Aorta (tissue), 5 donors: Measurements from ENCODE around the gene C12orf57. TPM values are rescaled to one million over a fixed set of nuclear protein-coding genes. Genes with fewer than 3 reads are reported as not detected.

ENCODE experiments used
- ATAC-seq: fragments of 200-7000 bp; cut with Tn5 transposase; one replicate; pipeline ENCODE4 v1.9.1; 2022; ENCODE audit warnings: moderate library complexity; ENCODE audit not compliant: low FRiP score
- DNase-seq, 2 donors: peaks; one replicate each; pipeline ENCODE4 v3.0.0-alpha.2; 2020
- H3K27ac ChIP-seq, 2 donors: one replicate each; pipeline ENCODE4 v1.5.1; 2013; ENCODE audit warnings: low read length in 2 of 2, mild to moderate bottlenecking in 2 of 2, moderate library complexity in 2 of 2, control low read depth in 1 of 2, inconsistent platforms in 1 of 2, low read depth in 1 of 2
- H3K27me3 ChIP-seq, 2 donors: one replicate each; pipeline ENCODE4 v1.6.1; 2013; ENCODE audit warnings: control low read depth in 1 of 2, low read length in 1 of 2, mild to moderate bottlenecking in 1 of 2, moderate library complexity in 1 of 2; ENCODE audit not compliant: insufficient read depth in 2 of 2, control insufficient read depth in 1 of 2
- H3K36me3 ChIP-seq, 2 donors: one replicate each; pipeline ENCODE4 v1.6.1; 2013; ENCODE audit warnings: control low read depth in 1 of 2, low read length in 1 of 2, mild to moderate bottlenecking in 1 of 2; ENCODE audit not compliant: insufficient read depth in 2 of 2, control insufficient read depth in 1 of 2
- H3K4me1 ChIP-seq, 2 donors: one replicate each; pipeline ENCODE4 v1.6.1; 2013; ENCODE audit warnings: low read length in 2 of 2, control low read depth in 1 of 2, mild to moderate bottlenecking in 1 of 2, moderate library complexity in 1 of 2; ENCODE audit not compliant: insufficient read depth in 2 of 2, control insufficient read depth in 1 of 2
- H3K4me3 ChIP-seq, 2 donors: one replicate each; pipeline ENCODE4 v1.5.1; 2013; ENCODE audit warnings: low read length in 2 of 2, control low read depth in 1 of 2, mild to moderate bottlenecking in 1 of 2
- H3K9me3 ChIP-seq: one replicate; pipeline ENCODE4 v1.6.1; 2013; ENCODE audit warnings: mild to moderate bottlenecking, low read length; ENCODE audit not compliant: control insufficient read depth
- WGBS, 2 donors: extraction: QIAGEN DNeasy Blood & Tissue Kit; methylation state at CpG; one replicate each; pipeline ENCODE4 v1.1.7; 2013; 5-methylcytosine and 5-hydroxymethylcytosine counted together
- intact Hi-C, 2 donors: fragments of 100-400 bp; cut with DNase I; formaldehyde crosslinking; loops; one replicate each; pipeline versions ENCODE4 v1.14.2 to v1.15.0; 2022
- polyA plus RNA-seq, 2 donors: library from polyadenylated mRNA; stranded (reverse); fragments of 200-250 nt; gene quantifications; one replicate each; pipeline ENCODE4 v1.2.3, GENCODE V29; 2013
- total RNA-seq, 2 donors: library from RNA; stranded (reverse); fragmentation: NEBNext Ultra II Directional; extraction: Animal tissue kit (Norgen Biotek cat#: 25700); gene quantifications; one replicate each; pipeline ENCODE4 v1.2.1, GENCODE V29; 2021
- donor health status: healthy with polysubstance abuse.
- donor health status: Bipolar disorder and iron deficiency.
- donor health status: DM: no; HTN: no; CAD: no.
- donor health status: DM: no; HTN: no; CAD: no.
- donor health status: DM: yes; HTN: yes; CAD: no.

The C12orf57 gene
- total and polyA plus RNA-seq, 4 donors, result 197 to 1,017 (median 541) TPM

GRCh38 chr12:6915789-6916285 is 28.0 kb upstream of the C12orf57 start:
- H3K9me3 ChIP-seq, result no peaks in the 10 kb centered on the region
- no peaks in the 10 kb centered on the region for H3K27me3 ChIP-seq
- 81 to 82% methylated on average over 14 of the region's 14 CpGs for WGBS, 2 donors
- DNase-seq (peak; percentile 61 to 73), ATAC-seq (no peak)
- H3K4me3 ChIP-seq, result no peak overlapping the region
- H3K27ac ChIP-seq, result no peak overlapping the region
- no peaks in the 10 kb centered on the region for H3K4me1 ChIP-seq
- no peaks in the 10 kb centered on the region for H3K36me3 ChIP-seq
- intact Hi-C loops, result loop anchor here in 1 of 2 donors (2.0 kb wide), 1 partner anchor 43 kb away; the partner anchor contains the start of gene SPSB2

DNA sequence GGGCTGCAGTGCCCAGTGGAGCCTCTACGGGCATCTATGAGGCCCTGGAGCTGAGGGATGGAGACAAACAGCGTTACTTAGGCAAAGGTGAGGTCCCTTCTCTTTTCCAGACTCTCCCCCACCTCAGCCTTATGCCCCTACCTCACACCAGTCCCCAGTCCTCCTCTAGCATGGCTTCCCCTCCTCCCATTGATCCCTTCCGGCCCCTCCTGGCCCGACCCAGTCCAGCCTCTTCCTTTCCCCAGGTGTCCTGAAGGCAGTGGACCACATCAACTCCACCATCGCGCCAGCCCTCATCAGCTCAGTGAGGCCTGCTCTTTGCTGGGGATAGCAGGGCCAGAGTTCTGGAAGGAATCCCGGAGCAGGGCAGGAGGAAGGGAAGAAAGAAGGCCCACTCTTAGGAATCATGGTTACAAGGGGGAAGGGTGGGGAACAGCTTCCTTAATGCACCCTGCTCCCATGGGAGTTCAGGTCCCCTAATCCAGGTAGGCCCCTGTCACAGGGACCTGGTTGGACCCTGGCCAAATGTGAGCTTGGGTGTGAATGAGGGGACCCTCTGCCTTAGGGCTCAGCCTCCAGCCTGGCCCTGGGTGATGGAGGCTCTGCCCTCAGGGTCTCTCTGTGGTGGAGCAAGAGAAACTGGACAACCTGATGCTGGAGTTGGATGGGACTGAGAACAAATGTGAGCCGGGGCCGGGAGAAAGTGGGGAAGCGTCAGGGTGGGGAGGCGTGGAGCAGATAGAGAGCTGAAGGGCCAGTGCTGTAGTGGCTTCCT is 27.2 kb upstream of the C12orf57 start:
- H3K36me3 ChIP-seq, result no peaks in the 10 kb centered on the region
- H3K4me1 ChIP-seq, result no peaks in the 10 kb centered on the region
- no peak overlapping the region for H3K27ac ChIP-seq
- ATAC-seq (no peak), DNase-seq (peak; percentile 30 to 67)
- 86 to 93% methylated on average over 11 of the region's 11 CpGs for WGBS, 2 donors
- intact Hi-C loops, result no loop called here
- no peaks in the 10 kb centered on the region for H3K9me3 ChIP-seq
- no peak overlapping the region for H3K4me3 ChIP-seq
- no peaks in the 10 kb centered on the region for H3K27me3 ChIP-seq

- no peak for ATAC-seq
- DNase-seq, result peak; percentile 42 to 53
Observed at GRCh38 chr12:6917491-6918231, 26.2 kb upstream of the C12orf57 start.

GRCh38 chr12:6919588-6919987 is 24.2 kb upstream of the C12orf57 start:
- Histone ChIP-seq H3K4me3 (no peak overlapping the region), H3K9me3 (no peaks in the 10 kb centered on the region), H3K4me1 (no peaks in the 10 kb centered on the region), H3K36me3 (no peaks in the 10 kb centered on the region), H3K27ac (no peak overlapping the region), H3K27me3 (no peaks in the 10 kb centered on the region)
- intact Hi-C loops, result no loop called here
- peak; percentile 27 to 31 for DNase-seq
- ATAC-seq, result no peak
- WGBS, 2 donors, result 70 to 71% methylated on average over 7 of the region's 7 CpGs

More at GRCh38 chr12:6917491-6918231, 26.2 kb upstream of the C12orf57 start:
- Histone ChIP-seq H3K27me3 (no peaks in the 10 kb centered on the region), H3K36me3 (no peaks in the 10 kb centered on the region), H3K9me3 (no peaks in the 10 kb centered on the region), H3K27ac (no peak overlapping the region), H3K4me3 (no peak overlapping the region), H3K4me1 (no peaks in the 10 kb centered on the region)
- intact Hi-C loops, result no loop called here
- WGBS, 2 donors, result 74 to 82% methylated on average over 14 of the region's 14 CpGs

- Histone ChIP-seq H3K4me3 (no peak overlapping the region), H3K27me3 (no peaks in the 10 kb centered on the region), H3K27ac (no peak overlapping the region), H3K36me3 (no peaks in the 10 kb centered on the region), H3K4me1 (no peaks in the 10 kb centered on the region), H3K9me3 (no peaks in the 10 kb centered on the region)
- WGBS, 2 donors, result 77 to 80% methylated on average over 7 of the region's 7 CpGs
- ATAC-seq (no peak), DNase-seq (peak; percentile 18 to 52)
- intact Hi-C loops, result no loop called here
Observed at GRCh38 chr12:6921539-6921938, 22.3 kb upstream of the C12orf57 start.

DNA sequence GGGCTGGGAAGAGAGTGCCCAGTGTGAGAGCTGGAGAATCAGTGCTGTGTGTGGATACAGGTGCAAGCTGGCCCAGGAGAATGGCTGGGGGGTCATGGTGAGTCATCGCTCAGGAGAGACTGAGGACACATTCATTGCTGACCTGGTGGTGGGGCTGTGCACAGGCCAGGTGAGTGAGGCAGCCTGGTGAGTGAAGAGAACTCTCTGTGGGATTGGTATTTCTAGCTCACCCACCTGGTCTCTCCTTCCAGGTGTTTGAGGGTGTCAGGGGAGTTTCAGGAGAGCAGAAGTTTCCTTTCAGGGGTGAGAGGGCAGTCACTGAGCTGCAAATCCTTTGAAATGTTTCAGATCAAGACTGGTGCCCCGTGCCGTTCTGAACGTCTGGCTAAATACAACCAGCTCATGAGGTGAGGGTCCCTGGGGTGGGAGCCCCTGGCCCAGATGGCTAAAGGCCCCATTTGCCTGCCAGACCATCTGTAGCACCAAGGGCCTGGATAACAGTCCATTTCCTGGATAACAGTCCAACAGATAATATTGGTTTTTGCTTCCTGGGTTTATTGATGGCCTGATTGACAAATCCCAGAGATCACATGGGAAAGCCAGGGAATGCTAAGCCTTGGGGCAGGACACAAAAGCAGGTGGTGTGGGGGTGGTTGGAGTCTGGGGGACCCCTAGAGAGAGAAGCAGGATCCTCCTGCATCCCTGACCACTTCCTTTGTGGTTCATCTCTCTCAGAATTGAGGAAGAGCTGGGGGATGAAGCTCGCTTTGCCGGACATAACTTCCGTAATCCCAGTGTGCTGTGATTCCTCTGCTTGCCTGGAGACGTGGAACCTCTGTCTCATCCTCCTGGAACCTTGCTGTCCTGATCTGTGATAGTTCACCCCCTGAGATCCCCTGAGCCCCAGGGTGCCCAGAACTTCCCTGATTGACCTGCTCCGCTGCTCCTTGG is 21.6 kb upstream of the C12orf57 start:
- H3K36me3 ChIP-seq, result no peaks in the 10 kb centered on the region
- 74% methylated on average over 9 of the region's 9 CpGs for WGBS, 2 donors
- intact Hi-C loops, result no loop called here
- H3K27ac ChIP-seq, result no peak overlapping the region
- H3K27me3 ChIP-seq, result no peaks in the 10 kb centered on the region
- DNase-seq (peak; percentile 48 to 71), ATAC-seq (no peak)
- H3K9me3 ChIP-seq, result no peaks in the 10 kb centered on the region
- no peaks in the 10 kb centered on the region for H3K4me1 ChIP-seq
- H3K4me3 ChIP-seq, result no peak overlapping the region

DNA sequence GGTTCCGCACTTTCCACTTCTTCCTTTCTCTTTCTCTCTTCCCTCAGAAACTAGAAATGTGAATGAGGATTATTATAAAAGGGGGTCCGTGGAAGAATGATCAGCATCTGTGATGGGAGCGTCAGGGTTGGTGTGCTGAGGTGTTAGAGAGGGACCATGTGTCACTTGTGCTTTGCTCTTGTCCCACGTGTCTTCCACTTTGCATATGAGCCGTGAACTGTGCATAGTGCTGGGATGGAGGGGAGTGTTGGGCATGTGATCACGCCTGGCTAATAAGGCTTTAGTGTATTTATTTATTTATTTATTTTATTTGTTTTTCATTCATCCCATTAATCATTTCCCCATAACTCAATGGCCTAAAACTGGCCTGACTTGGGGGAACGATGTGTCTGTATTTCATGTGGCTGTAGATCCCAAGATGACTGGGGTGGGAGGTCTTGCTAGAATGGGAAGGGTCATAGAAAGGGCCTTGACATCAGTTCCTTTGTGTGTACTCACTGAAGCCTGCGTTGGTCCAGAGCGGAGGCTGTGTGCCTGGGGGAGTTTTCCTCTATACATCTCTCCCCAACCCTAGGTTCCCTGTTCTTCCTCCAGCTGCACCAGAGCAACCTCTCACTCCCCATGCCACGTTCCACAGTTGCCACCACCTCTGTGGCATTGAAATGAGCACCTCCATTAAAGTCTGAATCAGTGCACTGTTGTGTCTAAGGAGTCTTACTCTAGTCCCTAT is 20.7 kb upstream of the C12orf57 start:
- Histone ChIP-seq H3K27ac (no peak overlapping the region), H3K36me3 (no peaks in the 10 kb centered on the region), H3K4me1 (no peaks in the 10 kb centered on the region), H3K27me3 (no peaks in the 10 kb centered on the region), H3K4me3 (no peak overlapping the region), H3K9me3 (no peaks in the 10 kb centered on the region)
- ATAC-seq (no peak), DNase-seq (peak; percentile 27 to 39)
- intact Hi-C loops, result no loop called here
- 73 to 75% methylated on average over 10 of the region's 10 CpGs for WGBS, 2 donors

DNA sequence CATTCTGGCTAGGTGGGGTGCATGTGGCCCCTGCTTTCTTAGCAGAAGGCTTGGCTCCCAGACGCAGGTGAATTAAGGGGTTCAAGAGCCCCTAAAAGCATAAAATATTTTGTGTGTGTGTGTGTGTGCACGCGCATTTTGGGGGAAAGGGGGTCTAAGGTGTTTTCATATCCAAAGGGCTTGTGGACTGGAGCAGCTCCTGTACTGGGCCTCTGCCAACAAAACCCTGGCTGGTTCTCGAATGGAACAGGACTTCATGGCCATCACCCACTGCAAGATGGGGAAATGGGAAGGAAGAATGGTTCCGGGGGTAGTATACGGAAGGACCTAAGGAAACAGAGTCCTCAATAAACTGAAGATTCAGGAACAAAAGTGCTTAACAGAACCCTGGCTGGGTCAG is 20.0 kb upstream of the C12orf57 start:
- Histone ChIP-seq H3K27me3 (no peaks in the 10 kb centered on the region), H3K9me3 (no peaks in the 10 kb centered on the region), H3K4me3 (no peak overlapping the region), H3K36me3 (no peaks in the 10 kb centered on the region), H3K27ac (no peak overlapping the region), H3K4me1 (no peaks in the 10 kb centered on the region)
- DNase-seq, result peak; percentile 46 to 49
- ATAC-seq, result no peak
- WGBS, 2 donors, result 33 to 39% methylated on average over 6 of the region's 6 CpGs
- intact Hi-C loops, result loop anchor here (2.0 kb wide), 1 partner anchor 41 kb away; no protein-coding TSS in a partner anchor
